ENCODE data around the gene TBC1D22A. TPM values are rescaled to one million over a fixed set of nuclear protein-coding genes. Genes with fewer than 3 reads are reported as not detected.

The TBC1D22A gene
- total RNA-seq, 1 experiment from 2014 or later = 20.9 TPM

DNA sequence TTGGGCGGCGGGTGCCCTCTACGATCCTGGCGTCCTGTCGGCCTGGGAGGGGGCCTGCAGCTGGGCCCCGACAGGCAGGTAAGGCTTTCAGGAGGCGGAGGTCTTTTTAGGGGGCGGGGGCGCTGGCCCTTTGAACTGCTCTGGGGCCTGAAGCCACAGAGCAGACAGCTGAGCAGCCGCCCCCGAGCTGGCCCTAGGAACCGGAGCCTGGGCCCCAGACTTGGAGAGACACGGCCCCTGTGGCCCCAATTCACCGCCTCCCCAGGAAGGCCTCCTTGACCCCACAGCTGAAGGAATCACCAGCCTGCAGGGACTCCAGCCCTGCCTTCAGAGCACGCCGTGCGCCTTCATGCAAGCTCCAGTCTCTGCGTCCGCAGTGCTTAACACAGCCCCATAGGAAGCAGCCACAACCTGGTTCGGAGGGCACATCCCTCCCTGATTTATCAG lies 23.8 kb upstream of the TBC1D22A start:
- TF ChIP-seq YY1 (IDR thresholded peaks at IDR 0.05; ENCODE audit: extremely low read depth, insufficient replicate concordance, low read depth, low read length) (no peak), ZFX (IDR thresholded peaks at IDR 0.05) (peak; percentile 36; the same call in 1 of the 2 replicates), CBX3 (IDR thresholded peaks at IDR 0.05; ENCODE audit: low read depth) (no peak)
- Histone ChIP-seq H3K4me2 (ENCODE audit: low read length) (peak overlapping the region; percentile 98), H3K79me2 (ENCODE audit: insufficient read depth, low read length) (peaks cover 38% of the 10 kb centered on the region), H4K20me1 (ENCODE audit: insufficient read depth) (no peaks in the 10 kb centered on the region), H3K36me3 (ENCODE audit: control insufficient read depth in 1 of 2, insufficient read depth in 2 of 2, low read length in 2 of 2) (no peaks in the 10 kb centered on the region), H3K9me2 (ENCODE audit: insufficient read depth) (no peaks in the 10 kb centered on the region), H2AFZ (ENCODE audit: low read depth, low read length, poor library complexity, severe bottlenecking) (no peak overlapping the region), H3K27me3 (ENCODE audit: insufficient read depth, low read length) (no peaks in the 10 kb centered on the region), H3K9ac (ENCODE audit: low read length) (peak overlapping the region; percentile 82), H3K4me3 (replicated peaks in 1 of 2; ENCODE audit: low read depth in 1 of 2, low read length in 2 of 2) (peak overlapping the region; percentile 72 to 75), H3K4me1 (ENCODE audit: control insufficient read depth in 1 of 2, insufficient read depth in 2 of 2, low read length in 2 of 2) (peaks cover 20 to 31% of the 10 kb centered on the region in 2 experiments), H3K27ac (ENCODE audit: low read depth, low read length) (peak overlapping the region; percentile 99), H3K9me3 (ENCODE audit: control insufficient read depth in 1 of 2, insufficient read depth in 1 of 2, low read depth in 1 of 2, low read length in 2 of 2) (no peaks in the 10 kb centered on the region)
- DNase-seq (ENCODE audit: low read depth, low spot score) (no peak), ATAC-seq (peak; percentile 46)
- ChIA-PET CTCF (interaction anchor here (0.9 to 3.5 kb wide), 10 partner anchors 11 to 175 kb away, joined by 3 to 20 read pairs (median 6); partner anchors contain the start of gene TBC1D22A), RAD21 (ENCODE audit: low non-redundant PET in 1 of 2, low total read pairs in 2 of 2, uncharacterized antibody in 2 of 2, unreplicated experiment in 2 of 2) (interaction anchor here (0.6 to 2.1 kb wide), 8 partner anchors 20 to 383 kb away, joined by 3 to 7 read pairs (median 3); no protein-coding TSS in a partner anchor), POLR2A (interaction anchor here (1.0 to 1.8 kb wide), 4 partner anchors 15 to 60 kb away, joined by 3 to 9 read pairs (median 4); partner anchors contain the start of gene TBC1D22A)
- intact Hi-C loops (cut with micrococcal nuclease) = loop anchor here (1.0 to 5.0 kb wide), 3 partner anchors 16 to 176 kb away; no protein-coding TSS in a partner anchor
- no TSS peak for BruUV-seq (replicated peaks)

GRCh38 chr22:46739094-46739870 lies 23.2 kb upstream of the TBC1D22A start:
- intact Hi-C loops (cut with micrococcal nuclease) = loop anchor here (2.0 to 5.0 kb wide), 2 partner anchors 60 to 177 kb away; no protein-coding TSS in a partner anchor
- POLR2A ChIA-PET = interaction anchor here (1.0 to 1.8 kb wide), 4 partner anchors 15 to 60 kb away, joined by 3 to 9 read pairs (median 4); partner anchors contain the start of gene TBC1D22A
- H3K27ac ChIP-seq (ENCODE audit: low read depth, low read length) = peak overlapping the region; percentile 99
- CTCF ChIA-PET = interaction anchor here (0.9 to 3.5 kb wide), 11 partner anchors 11 to 176 kb away, joined by 3 to 20 read pairs (median 5); partner anchors contain the start of gene TBC1D22A
- peaks cover 35% of the 10 kb centered on the region for H3K79me2 ChIP-seq (ENCODE audit: insufficient read depth, low read length)
- H3K9me2 ChIP-seq (ENCODE audit: insufficient read depth) = no peaks in the 10 kb centered on the region
- no peaks in the 10 kb centered on the region for H4K20me1 ChIP-seq (ENCODE audit: insufficient read depth)
- peak; percentile 81 for DNase-seq (ENCODE audit: low read depth, low spot score)
- no TSS peak for BruUV-seq (replicated peaks)
- peak; percentile 83 for ATAC-seq
- peaks cover 20 to 31% of the 10 kb centered on the region in 2 experiments for H3K4me1 ChIP-seq (ENCODE audit: control insufficient read depth in 1 of 2, insufficient read depth in 2 of 2, low read length in 2 of 2)
- H3K9ac ChIP-seq (ENCODE audit: low read length) = peak overlapping the region; percentile 82
- H3K9me3 ChIP-seq (ENCODE audit: control insufficient read depth in 1 of 2, insufficient read depth in 1 of 2, low read depth in 1 of 2, low read length in 2 of 2) = no peaks in the 10 kb centered on the region
- H3K36me3 ChIP-seq (ENCODE audit: control insufficient read depth in 1 of 2, insufficient read depth in 2 of 2, low read length in 2 of 2) = no peaks in the 10 kb centered on the region
- peak overlapping the region; percentile 98 for H3K4me2 ChIP-seq (ENCODE audit: low read length)
- H3K4me3 ChIP-seq (replicated peaks in 1 of 2; ENCODE audit: low read depth in 1 of 2, low read length in 2 of 2) = peak overlapping the region; percentile 72 to 75
- no peak overlapping the region for H2AFZ ChIP-seq (ENCODE audit: low read depth, low read length, poor library complexity, severe bottlenecking)
- no peaks in the 10 kb centered on the region for H3K27me3 ChIP-seq (ENCODE audit: insufficient read depth, low read length)
- TF ChIP-seq, protein P1, sequence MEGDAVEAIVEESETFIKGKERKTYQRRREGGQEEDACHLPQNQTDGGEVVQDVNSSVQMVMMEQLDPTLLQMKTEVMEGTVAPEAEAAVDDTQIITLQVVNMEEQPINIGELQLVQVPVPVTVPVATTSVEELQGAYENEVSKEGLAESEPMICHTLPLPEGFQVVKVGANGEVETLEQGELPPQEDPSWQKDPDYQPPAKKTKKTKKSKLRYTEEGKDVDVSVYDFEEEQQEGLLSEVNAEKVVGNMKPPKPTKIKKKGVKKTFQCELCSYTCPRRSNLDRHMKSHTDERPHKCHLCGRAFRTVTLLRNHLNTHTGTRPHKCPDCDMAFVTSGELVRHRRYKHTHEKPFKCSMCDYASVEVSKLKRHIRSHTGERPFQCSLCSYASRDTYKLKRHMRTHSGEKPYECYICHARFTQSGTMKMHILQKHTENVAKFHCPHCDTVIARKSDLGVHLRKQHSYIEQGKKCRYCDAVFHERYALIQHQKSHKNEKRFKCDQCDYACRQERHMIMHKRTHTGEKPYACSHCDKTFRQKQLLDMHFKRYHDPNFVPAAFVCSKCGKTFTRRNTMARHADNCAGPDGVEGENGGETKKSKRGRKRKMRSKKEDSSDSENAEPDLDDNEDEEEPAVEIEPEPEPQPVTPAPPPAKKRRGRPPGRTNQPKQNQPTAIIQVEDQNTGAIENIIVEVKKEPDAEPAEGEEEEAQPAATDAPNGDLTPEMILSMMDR (IDR thresholded peaks at IDR 0.05 in 2 of 3, conservative IDR thresholded peaks at IDR 0.05 in 1 of 3; ENCODE audit: borderline replicate concordance in 1 of 3, insufficient read depth in 1 of 3, low read depth in 2 of 3, low read length in 2 of 3) = peak; percentile 59 to 71 (median 62)
- TF ChIP-seq FOSL1 (IDR thresholded peaks at IDR 0.05; ENCODE audit: low read depth) (no peak), RAD21 (IDR thresholded peaks at IDR 0.05; ENCODE audit: low read depth) (peak; percentile 86), EZH2phosphoT487 (IDR thresholded peaks at IDR 0.05; ENCODE audit: borderline replicate concordance) (no peak), SIN3A (IDR thresholded peaks at IDR 0.05; ENCODE audit: low read depth) (peak; percentile 90), POLR2AphosphoS5 (IDR thresholded peaks at IDR 0.05; ENCODE audit: low read depth, low read length) (peak; percentile 60; the same call in 1 of the 2 replicates), TCF7L2 (IDR thresholded peaks at IDR 0.05; ENCODE audit: borderline replicate concordance, extremely low read depth, insufficient read depth, insufficient read length) (no peak), CBX3 (IDR thresholded peaks at IDR 0.05; ENCODE audit: low read depth) (peak; percentile 87; the same call in 1 of the 2 replicates), YY1 (IDR thresholded peaks at IDR 0.05; ENCODE audit: extremely low read depth, insufficient replicate concordance, low read depth, low read length) (peak; percentile 45), ATF3 (IDR thresholded peaks at IDR 0.05) (no peak)
- TF ChIP-seq, protein P2, sequence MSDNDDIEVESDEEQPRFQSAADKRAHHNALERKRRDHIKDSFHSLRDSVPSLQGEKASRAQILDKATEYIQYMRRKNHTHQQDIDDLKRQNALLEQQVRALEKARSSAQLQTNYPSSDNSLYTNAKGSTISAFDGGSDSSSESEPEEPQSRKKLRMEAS (IDR thresholded peaks at IDR 0.05) = peak; percentile 100
- RAD21 ChIA-PET (ENCODE audit: low non-redundant PET in 1 of 2, low total read pairs in 2 of 2, uncharacterized antibody in 2 of 2, unreplicated experiment in 2 of 2) = interaction anchor here (0.6 to 2.1 kb wide), 8 partner anchors 19 to 384 kb away, joined by 3 to 7 read pairs (median 3); no protein-coding TSS in a partner anchor
